ENCODE data around the gene FBN1.

The FBN1 gene

GRCh38 chr15:48674876-48675275, 29.4 kb upstream of the FBN1 start:
- Histone ChIP-seq H3K4me1 (ENCODE audit: control insufficient read depth, insufficient read depth, low read length) (no peaks in the 10 kb centered on the region), H3K9ac (ENCODE audit: low read length) (no peak overlapping the region), H3K36me3 (ENCODE audit: control insufficient read depth, insufficient read depth, low read length) (no peaks in the 10 kb centered on the region), H3K27me3 (ENCODE audit: control insufficient read depth, insufficient read depth, low read length) (no peaks in the 10 kb centered on the region), H3K9me3 (ENCODE audit: control insufficient read depth, insufficient read depth, low read depth, low read length) (no peaks in the 10 kb centered on the region), H3K27ac (ENCODE audit: low read depth, low read length) (no peak overlapping the region), H3K4me3 (ENCODE audit: low read depth, low read length) (no peak overlapping the region)

GRCh38 chr15:48672206-48672605, 26.7 kb upstream of the FBN1 start:
- Histone ChIP-seq H3K9ac (ENCODE audit: low read length) (no peak overlapping the region), H3K4me1 (ENCODE audit: control insufficient read depth, insufficient read depth, low read length) (no peaks in the 10 kb centered on the region), H3K36me3 (ENCODE audit: control insufficient read depth, insufficient read depth, low read length) (no peaks in the 10 kb centered on the region), H3K4me3 (ENCODE audit: low read depth, low read length) (no peak overlapping the region), H3K27ac (ENCODE audit: low read depth, low read length) (no peak overlapping the region), H3K27me3 (ENCODE audit: control insufficient read depth, insufficient read depth, low read length) (no peaks in the 10 kb centered on the region), H3K9me3 (ENCODE audit: control insufficient read depth, insufficient read depth, low read depth, low read length) (no peaks in the 10 kb centered on the region)

DNA sequence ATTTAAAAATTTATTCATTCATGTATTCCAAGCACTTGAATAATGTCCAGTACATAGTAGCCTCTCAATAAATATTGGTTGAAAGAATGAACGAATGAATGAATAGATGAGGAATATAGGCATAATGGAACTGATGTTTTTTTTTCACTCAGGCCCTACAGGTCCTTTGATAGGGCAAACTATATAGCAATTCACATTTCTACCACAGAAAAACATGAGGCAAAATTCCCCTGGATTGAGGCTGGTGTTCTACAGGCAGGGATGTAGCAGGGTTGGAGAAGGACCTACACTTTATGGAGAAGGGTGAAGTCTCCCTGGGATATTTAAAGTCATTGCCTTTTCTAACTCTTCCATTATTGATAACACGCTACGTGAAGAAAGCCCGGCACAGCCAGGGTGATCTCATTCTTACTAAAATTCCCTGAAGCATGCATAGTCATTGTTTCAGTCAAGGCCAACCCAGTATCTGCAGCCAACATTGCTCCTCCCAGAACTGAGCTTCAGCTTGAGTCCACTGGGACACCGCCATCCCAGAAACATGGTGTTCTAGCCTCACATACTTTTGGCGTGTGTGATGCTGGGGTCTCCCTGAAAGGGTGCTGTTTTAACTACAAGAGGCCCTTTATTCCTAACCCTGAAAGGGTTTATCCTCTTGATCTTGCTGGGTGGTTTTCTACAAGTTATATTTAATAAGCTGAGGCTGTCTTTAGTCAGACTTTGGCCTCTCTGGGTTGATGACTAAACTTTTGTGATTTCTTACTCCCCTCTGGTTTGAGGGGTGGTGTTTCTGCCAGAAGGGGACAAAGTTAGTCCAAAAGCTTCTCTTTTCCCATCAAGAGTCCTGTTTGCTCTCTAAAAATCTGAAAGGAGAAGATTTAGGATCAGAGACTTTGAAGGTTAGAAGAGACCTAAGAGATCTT, 25.9 kb upstream of the FBN1 start:
- Histone ChIP-seq H3K9ac (ENCODE audit: low read length) (no peak overlapping the region), H3K27ac (ENCODE audit: low read depth, low read length) (no peak overlapping the region), H3K36me3 (ENCODE audit: control insufficient read depth, insufficient read depth, low read length) (no peaks in the 10 kb centered on the region), H3K4me1 (ENCODE audit: control insufficient read depth, insufficient read depth, low read length) (no peaks in the 10 kb centered on the region), H3K9me3 (ENCODE audit: control insufficient read depth, insufficient read depth, low read depth, low read length) (no peaks in the 10 kb centered on the region), H3K27me3 (ENCODE audit: control insufficient read depth, insufficient read depth, low read length) (no peaks in the 10 kb centered on the region), H3K4me3 (ENCODE audit: low read depth, low read length) (no peak overlapping the region)

GRCh38 chr15:48667701-48668100, 22.2 kb upstream of the FBN1 start:
- H3K4me3 ChIP-seq (ENCODE audit: low read depth, low read length), result no peak overlapping the region
- no peaks in the 10 kb centered on the region for H3K27me3 ChIP-seq (ENCODE audit: control insufficient read depth, insufficient read depth, low read length)

GRCh38 chr15:48664436-48664835, 18.9 kb upstream of the FBN1 start:
- Histone ChIP-seq H3K27me3 (ENCODE audit: control insufficient read depth, insufficient read depth, low read length) (no peaks in the 10 kb centered on the region), H3K36me3 (ENCODE audit: control insufficient read depth, insufficient read depth, low read length) (no peaks in the 10 kb centered on the region)

More at GRCh38 chr15:48667701-48668100, 22.2 kb upstream of the FBN1 start:
- no peaks in the 10 kb centered on the region for H3K4me1 ChIP-seq (ENCODE audit: control insufficient read depth, insufficient read depth, low read length)
- H3K27ac ChIP-seq (ENCODE audit: low read depth, low read length), result no peak overlapping the region
- no peak overlapping the region for H3K9ac ChIP-seq (ENCODE audit: low read length)
- H3K9me3 ChIP-seq (ENCODE audit: control insufficient read depth, insufficient read depth, low read depth, low read length), result no peaks in the 10 kb centered on the region
- no peaks in the 10 kb centered on the region for H3K36me3 ChIP-seq (ENCODE audit: control insufficient read depth, insufficient read depth, low read length)

GRCh38 chr15:48657950-48658591, 12.6 kb upstream of the FBN1 start:
- Histone ChIP-seq H3K27ac (ENCODE audit: low read depth, low read length) (no peak overlapping the region), H3K4me1 (ENCODE audit: control insufficient read depth, insufficient read depth, low read length) (no peaks in the 10 kb centered on the region), H3K27me3 (ENCODE audit: control insufficient read depth, insufficient read depth, low read length) (no peaks in the 10 kb centered on the region), H3K9ac (ENCODE audit: low read length) (no peak overlapping the region), H3K9me3 (ENCODE audit: control insufficient read depth, insufficient read depth, low read depth, low read length) (no peaks in the 10 kb centered on the region), H3K4me3 (ENCODE audit: low read depth, low read length) (no peak overlapping the region), H3K36me3 (ENCODE audit: control insufficient read depth, insufficient read depth, low read length) (no peaks in the 10 kb centered on the region)

More at GRCh38 chr15:48664436-48664835, 18.9 kb upstream of the FBN1 start:
- H3K9ac ChIP-seq (ENCODE audit: low read length), result no peak overlapping the region
- H3K9me3 ChIP-seq (ENCODE audit: control insufficient read depth, insufficient read depth, low read depth, low read length), result no peaks in the 10 kb centered on the region
- no peak overlapping the region for H3K4me3 ChIP-seq (ENCODE audit: low read depth, low read length)
- H3K27ac ChIP-seq (ENCODE audit: low read depth, low read length), result no peak overlapping the region
- no peaks in the 10 kb centered on the region for H3K4me1 ChIP-seq (ENCODE audit: control insufficient read depth, insufficient read depth, low read length)

GRCh38 chr15:48654801-48655200, 9.3 kb upstream of the FBN1 start:
- no peak overlapping the region for H3K9ac ChIP-seq (ENCODE audit: low read length)
- no peak overlapping the region for H3K4me3 ChIP-seq (ENCODE audit: low read depth, low read length)
- no peaks in the 10 kb centered on the region for H3K4me1 ChIP-seq (ENCODE audit: control insufficient read depth, insufficient read depth, low read length)
- H3K36me3 ChIP-seq (ENCODE audit: control insufficient read depth, insufficient read depth, low read length), result no peaks in the 10 kb centered on the region
- H3K27me3 ChIP-seq (ENCODE audit: control insufficient read depth, insufficient read depth, low read length), result no peaks in the 10 kb centered on the region
- H3K27ac ChIP-seq (ENCODE audit: low read depth, low read length), result no peak overlapping the region
- no peaks in the 10 kb centered on the region for H3K9me3 ChIP-seq (ENCODE audit: control insufficient read depth, insufficient read depth, low read depth, low read length)

DNA sequence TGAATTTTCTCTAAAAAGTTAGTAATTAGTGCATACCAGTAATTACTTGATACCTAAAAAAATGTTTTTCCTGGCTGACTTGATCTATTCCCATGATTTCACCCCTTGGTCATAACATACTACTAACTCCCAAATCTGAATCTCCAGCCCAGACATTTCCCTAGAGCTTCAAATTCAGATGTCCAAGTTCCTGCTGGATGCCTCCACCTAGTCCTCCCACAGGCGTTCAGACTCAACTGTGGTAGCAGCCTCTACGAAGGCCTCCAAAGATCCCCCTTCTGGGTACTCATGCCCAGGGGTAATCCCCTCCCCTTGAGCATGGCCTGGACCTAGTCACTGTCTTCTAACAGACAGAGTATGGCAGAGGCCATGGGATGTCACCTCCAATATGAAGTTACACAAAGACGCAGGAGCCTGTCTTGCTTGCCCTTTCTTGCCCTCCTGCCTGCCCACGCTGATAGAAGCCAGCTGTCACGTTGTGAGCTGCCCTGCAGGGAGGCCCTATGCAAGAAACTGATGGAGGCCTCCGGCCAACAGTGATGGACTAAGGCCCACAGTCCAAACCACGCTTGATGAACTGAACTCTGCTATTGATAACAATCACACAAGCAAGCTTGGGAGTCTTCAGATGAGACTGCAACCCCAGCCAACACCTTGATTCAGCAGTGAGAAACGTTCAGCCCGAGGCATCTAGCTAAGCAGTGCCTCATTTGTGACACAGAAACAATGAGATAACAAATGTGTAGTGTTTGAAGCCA, 8.6 kb upstream of the FBN1 start:
- Histone ChIP-seq H3K4me1 (ENCODE audit: control insufficient read depth, insufficient read depth, low read length) (no peaks in the 10 kb centered on the region), H3K27ac (ENCODE audit: low read depth, low read length) (no peak overlapping the region), H3K27me3 (ENCODE audit: control insufficient read depth, insufficient read depth, low read length) (no peaks in the 10 kb centered on the region), H3K9me3 (ENCODE audit: control insufficient read depth, insufficient read depth, low read depth, low read length) (no peaks in the 10 kb centered on the region), H3K9ac (ENCODE audit: low read length) (no peak overlapping the region), H3K4me3 (ENCODE audit: low read depth, low read length) (no peak overlapping the region), H3K36me3 (ENCODE audit: control insufficient read depth, insufficient read depth, low read length) (no peaks in the 10 kb centered on the region)

- Histone ChIP-seq H3K4me3 (ENCODE audit: low read depth, low read length) (no peak overlapping the region), H3K9ac (ENCODE audit: low read length) (no peak overlapping the region), H3K27me3 (ENCODE audit: control insufficient read depth, insufficient read depth, low read length) (no peaks in the 10 kb centered on the region), H3K27ac (ENCODE audit: low read depth, low read length) (no peak overlapping the region), H3K36me3 (ENCODE audit: control insufficient read depth, insufficient read depth, low read length) (no peaks in the 10 kb centered on the region), H3K9me3 (ENCODE audit: control insufficient read depth, insufficient read depth, low read depth, low read length) (no peaks in the 10 kb centered on the region), H3K4me1 (ENCODE audit: control insufficient read depth, insufficient read depth, low read length) (no peaks in the 10 kb centered on the region)
Observed at GRCh38 chr15:48653216-48653615, 7.7 kb upstream of the FBN1 start.

DNA sequence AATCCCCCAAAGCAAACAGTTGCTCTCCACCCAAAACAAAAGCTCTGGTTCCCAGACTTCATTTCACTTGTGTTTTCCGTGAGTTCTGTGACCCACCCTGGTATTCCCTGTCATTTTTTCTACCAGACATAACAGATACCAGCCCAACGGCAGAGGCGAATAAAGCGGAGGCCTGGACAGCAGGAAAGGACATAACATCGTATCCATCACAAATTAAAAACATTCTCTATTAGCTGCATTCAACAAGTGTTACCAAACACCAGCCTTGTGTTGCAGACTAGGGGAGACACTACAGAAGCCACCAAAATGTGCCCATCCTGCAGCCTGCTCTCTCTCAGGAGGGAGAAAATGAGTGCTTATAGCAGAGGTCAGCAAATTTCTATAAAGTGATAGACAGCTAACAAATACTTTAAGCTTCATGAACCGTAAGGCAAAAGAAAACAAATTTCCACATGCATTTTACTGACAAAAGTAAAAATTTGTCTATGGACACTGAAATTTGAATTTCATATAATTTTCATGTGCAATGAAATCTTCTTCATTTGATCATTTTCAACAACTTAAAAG, 7.1 kb upstream of the FBN1 start:
- Histone ChIP-seq H3K4me3 (ENCODE audit: low read depth, low read length) (no peak overlapping the region), H3K27me3 (ENCODE audit: control insufficient read depth, insufficient read depth, low read length) (no peaks in the 10 kb centered on the region), H3K9ac (ENCODE audit: low read length) (no peak overlapping the region), H3K36me3 (ENCODE audit: control insufficient read depth, insufficient read depth, low read length) (no peaks in the 10 kb centered on the region), H3K4me1 (ENCODE audit: control insufficient read depth, insufficient read depth, low read length) (no peaks in the 10 kb centered on the region), H3K9me3 (ENCODE audit: control insufficient read depth, insufficient read depth, low read depth, low read length) (no peaks in the 10 kb centered on the region), H3K27ac (ENCODE audit: low read depth, low read length) (no peak overlapping the region)
